ENCODE results near the gene SNCB.

DNA sequence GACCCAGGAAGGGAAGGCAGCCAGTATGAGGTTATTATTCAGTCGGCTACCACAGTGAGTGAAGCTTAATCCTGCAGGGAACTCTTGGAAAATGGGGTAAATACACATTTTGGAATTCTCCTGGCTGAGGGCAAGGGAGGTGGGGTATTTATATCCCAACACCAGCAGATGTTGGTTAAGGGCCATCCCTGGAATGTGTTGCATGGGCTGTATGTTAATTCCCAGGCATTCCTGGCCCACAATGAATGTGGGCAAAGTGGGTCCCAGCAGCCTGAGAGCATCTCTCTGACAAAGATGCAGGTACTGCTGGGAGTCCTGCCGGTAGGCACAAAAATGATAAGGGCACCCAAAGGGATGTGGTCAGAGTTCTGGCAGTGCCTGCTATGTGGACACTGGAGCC is 17.5 kb downstream of the SNCB start:
- no peak for TF ChIP-seq POLR2A (IDR thresholded peaks at IDR 0.05)
- TF ChIP-seq, protein P1, sequence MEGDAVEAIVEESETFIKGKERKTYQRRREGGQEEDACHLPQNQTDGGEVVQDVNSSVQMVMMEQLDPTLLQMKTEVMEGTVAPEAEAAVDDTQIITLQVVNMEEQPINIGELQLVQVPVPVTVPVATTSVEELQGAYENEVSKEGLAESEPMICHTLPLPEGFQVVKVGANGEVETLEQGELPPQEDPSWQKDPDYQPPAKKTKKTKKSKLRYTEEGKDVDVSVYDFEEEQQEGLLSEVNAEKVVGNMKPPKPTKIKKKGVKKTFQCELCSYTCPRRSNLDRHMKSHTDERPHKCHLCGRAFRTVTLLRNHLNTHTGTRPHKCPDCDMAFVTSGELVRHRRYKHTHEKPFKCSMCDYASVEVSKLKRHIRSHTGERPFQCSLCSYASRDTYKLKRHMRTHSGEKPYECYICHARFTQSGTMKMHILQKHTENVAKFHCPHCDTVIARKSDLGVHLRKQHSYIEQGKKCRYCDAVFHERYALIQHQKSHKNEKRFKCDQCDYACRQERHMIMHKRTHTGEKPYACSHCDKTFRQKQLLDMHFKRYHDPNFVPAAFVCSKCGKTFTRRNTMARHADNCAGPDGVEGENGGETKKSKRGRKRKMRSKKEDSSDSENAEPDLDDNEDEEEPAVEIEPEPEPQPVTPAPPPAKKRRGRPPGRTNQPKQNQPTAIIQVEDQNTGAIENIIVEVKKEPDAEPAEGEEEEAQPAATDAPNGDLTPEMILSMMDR (IDR thresholded peaks at IDR 0.05) = no peak

Data from right lobe of liver (tissue), 4 donors.